Measurements from ENCODE around the gene C1orf122. TPM values are rescaled to one million over a fixed set of nuclear protein-coding genes. Genes with fewer than 3 reads are reported as not detected.

C1orf122 gene
- total RNA-seq, 1 donor from 2014 or later: 51.8 TPM

DNA sequence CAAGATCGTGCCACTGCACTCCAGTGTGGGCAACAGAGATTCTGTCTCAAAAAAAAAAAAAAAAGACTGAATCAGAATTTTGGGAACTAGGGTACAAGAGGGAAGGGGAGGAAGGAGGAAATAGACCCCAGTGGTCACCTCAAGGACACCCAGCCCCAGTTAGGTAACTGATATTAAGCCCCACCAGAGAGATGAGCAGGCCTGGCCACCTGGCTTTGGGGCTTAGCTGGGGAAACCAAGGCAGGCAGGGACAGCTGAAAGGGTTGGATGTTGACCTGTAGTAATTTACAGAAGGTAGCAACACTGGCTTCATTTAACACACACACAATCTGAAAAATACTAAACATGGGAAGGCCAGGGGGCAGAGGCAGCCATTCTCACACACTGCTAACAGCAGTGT, 5.2 kb upstream of the C1orf122 start:
- TF ChIP-seq POLR2AphosphoS5 (IDR thresholded peaks at IDR 0.05; ENCODE audit: insufficient read depth in 1 of 2, low read depth in 1 of 2): no peak
- no peak for TF ChIP-seq CTCF (IDR thresholded peaks at IDR 0.05)
- TF ChIP-seq POLR2A (IDR thresholded peaks at IDR 0.05): no peak
- intact Hi-C loops (cut with DNase I): loop anchor here (10.0 kb wide), 1 partner anchor 52 kb away; the partner anchor contains the start of gene MTF1
- peaks cover 0 to 64% of the 10 kb centered on the region in 2 donors for H3K36me3 ChIP-seq

GRCh38 chr1:37807220-37807554, 403 bp upstream of the C1orf122 start:
- Histone ChIP-seq H3K4me1 (peaks cover 31% of the 10 kb centered on the region), H3K36me3 (peaks cover 0 to 48% of the 10 kb centered on the region in 2 donors), H3K27me3 (no peaks in the 10 kb centered on the region), H3K27ac (peak overlapping the region; percentile 82), H3K9me3 (no peaks in the 10 kb centered on the region), H3K4me3 (peak overlapping the region; percentile 92 to 93)
- TF ChIP-seq CTCF (IDR thresholded peaks at IDR 0.05): no peak
- no peak for TF ChIP-seq POLR2AphosphoS5 (IDR thresholded peaks at IDR 0.05; ENCODE audit: insufficient read depth in 1 of 2, low read depth in 1 of 2)
- TF ChIP-seq POLR2A (IDR thresholded peaks at IDR 0.05): no peak
- DNase-seq (ENCODE audit: extremely low spot score in 2 of 2): no peak
- intact Hi-C loops (cut with DNase I): loop anchor here (10.0 kb wide), 1 partner anchor 48 kb away; the partner anchor contains the start of gene MTF1

More for the DNA sequence above, 5.2 kb upstream of the C1orf122 start:
- Histone ChIP-seq H3K4me3 (no peak overlapping the region), H3K27ac (no peak overlapping the region), H3K27me3 (no peaks in the 10 kb centered on the region), H3K9me3 (no peaks in the 10 kb centered on the region), H3K4me1 (peaks cover 12% of the 10 kb centered on the region)
- no peak for DNase-seq (ENCODE audit: extremely low spot score in 2 of 2)

DNA sequence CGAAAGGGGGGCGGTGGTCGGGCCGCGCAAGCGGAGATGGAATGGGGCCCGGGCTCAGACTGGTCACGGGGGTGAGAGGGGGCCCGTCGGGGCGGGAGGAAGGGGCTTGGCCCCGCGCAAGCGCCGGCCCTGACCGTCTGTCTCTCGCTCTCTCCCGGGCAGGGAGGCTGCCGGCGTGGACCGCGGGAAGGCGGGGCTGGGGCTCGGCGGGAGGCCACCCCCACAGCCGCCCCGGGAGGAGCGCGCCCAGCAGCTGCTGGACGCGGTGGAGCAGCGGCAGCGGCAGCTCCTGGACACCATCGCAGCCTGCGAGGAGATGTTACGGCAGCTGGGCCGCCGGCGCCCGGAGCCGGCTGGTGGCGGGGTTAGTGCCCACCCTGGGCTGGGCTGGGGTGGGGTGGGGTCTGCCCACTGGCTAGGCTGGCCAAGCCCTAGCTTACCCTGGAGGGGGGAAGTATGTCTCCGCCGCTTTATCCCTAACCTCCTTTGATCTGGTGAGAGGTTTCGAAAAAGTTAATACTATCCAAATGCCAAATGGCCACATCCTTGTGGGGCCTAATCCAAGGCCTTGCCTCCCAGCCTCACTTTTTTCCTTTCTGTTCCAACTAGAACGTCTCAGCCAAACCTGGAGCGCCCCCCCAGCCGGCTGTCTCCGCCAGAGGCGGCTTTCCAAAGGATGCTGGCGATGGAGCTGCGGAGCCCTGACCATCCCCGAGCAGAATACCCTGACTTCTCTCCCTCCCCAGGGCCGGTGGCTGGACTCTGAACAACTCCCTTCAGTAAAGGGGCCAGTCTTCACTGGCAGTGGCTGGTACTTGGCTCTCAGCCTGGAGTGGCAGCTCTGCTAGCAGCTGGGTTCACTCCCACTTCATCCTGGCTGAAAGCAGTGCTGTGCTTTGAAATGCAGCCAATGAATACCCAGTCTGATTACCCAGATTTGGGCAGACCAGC, 1.1 kb downstream of the C1orf122 start:
- Histone ChIP-seq H3K4me3 (peak overlapping the region; percentile 92 to 93), H3K9me3 (no peaks in the 10 kb centered on the region), H3K4me1 (peaks cover 31% of the 10 kb centered on the region), H3K27me3 (no peaks in the 10 kb centered on the region), H3K36me3 (peaks cover 0 to 33% of the 10 kb centered on the region in 2 donors), H3K27ac (peak overlapping the region; percentile 82)
- no peak for DNase-seq (ENCODE audit: extremely low spot score in 2 of 2)
- TF ChIP-seq CTCF (IDR thresholded peaks at IDR 0.05) (no peak), POLR2A (IDR thresholded peaks at IDR 0.05) (no peak), POLR2AphosphoS5 (IDR thresholded peaks at IDR 0.05; ENCODE audit: insufficient read depth in 1 of 2, low read depth in 1 of 2) (no peak)
- intact Hi-C loops (cut with DNase I): loop anchor here (10.0 kb wide), 1 partner anchor 46 kb away; the partner anchor contains the start of gene MTF1

- H3K27ac ChIP-seq: no peak overlapping the region
- no peaks in the 10 kb centered on the region for H3K9me3 ChIP-seq
- no peak overlapping the region for H3K4me3 ChIP-seq
- intact Hi-C loops (cut with DNase I): loop anchor here (10.0 kb wide), 1 partner anchor 45 kb away; the partner anchor contains the start of gene MTF1
- DNase-seq (ENCODE audit: extremely low spot score in 2 of 2): no peak
- H3K4me1 ChIP-seq: peaks cover 31% of the 10 kb centered on the region
- TF ChIP-seq CTCF (IDR thresholded peaks at IDR 0.05) (no peak), POLR2A (IDR thresholded peaks at IDR 0.05) (no peak), POLR2AphosphoS5 (IDR thresholded peaks at IDR 0.05; ENCODE audit: insufficient read depth in 1 of 2, low read depth in 1 of 2) (no peak)
- peaks cover 0 to 20% of the 10 kb centered on the region in 2 donors for H3K36me3 ChIP-seq
- no peaks in the 10 kb centered on the region for H3K27me3 ChIP-seq
Observed at GRCh38 chr1:37809942-37810341, 2.4 kb downstream of the C1orf122 start.
